ENCODE results near the gene RXRA.

RXRA gene

GRCh38 chr9:134369416-134370212, 43.4 kb downstream of the RXRA start:
- H3K9me3 ChIP-seq, result no peaks in the 10 kb centered on the region
- H3K27me3 ChIP-seq, result no peaks in the 10 kb centered on the region
- no peaks in the 10 kb centered on the region for H3K36me3 ChIP-seq
- H3K27ac ChIP-seq, result peak overlapping the region; percentile 99
- no peak overlapping the region for H3K4me3 ChIP-seq (ENCODE audit: low read depth in 1 of 2, low read length in 1 of 2)
- peaks cover 96 to 98% of the 10 kb centered on the region in 2 experiments for H3K4me1 ChIP-seq (ENCODE audit: control insufficient read depth in 1 of 2, insufficient read depth in 1 of 2, low read depth in 1 of 2, low read length in 1 of 2)
- no peak for TF ChIP-seq CTCF (IDR thresholded peaks at IDR 0.05)

GRCh38 chr9:134370213-134370492, 43.9 kb downstream of the RXRA start:
- Histone ChIP-seq H3K9me3 (no peaks in the 10 kb centered on the region), H3K36me3 (no peaks in the 10 kb centered on the region), H3K27ac (peak overlapping the region; percentile 99), H3K4me3 (ENCODE audit: low read depth in 1 of 2, low read length in 1 of 2) (no peak overlapping the region), H3K4me1 (ENCODE audit: control insufficient read depth in 1 of 2, insufficient read depth in 1 of 2, low read depth in 1 of 2, low read length in 1 of 2) (peaks cover 96 to 98% of the 10 kb centered on the region in 2 experiments), H3K27me3 (no peaks in the 10 kb centered on the region)
- no peak for TF ChIP-seq CTCF (IDR thresholded peaks at IDR 0.05)

GRCh38 chr9:134370638-134371037, 44.4 kb downstream of the RXRA start:
- Histone ChIP-seq H3K9me3 (no peaks in the 10 kb centered on the region), H3K36me3 (no peaks in the 10 kb centered on the region), H3K4me1 (ENCODE audit: control insufficient read depth in 1 of 2, insufficient read depth in 1 of 2, low read depth in 1 of 2, low read length in 1 of 2) (peaks cover 96 to 98% of the 10 kb centered on the region in 2 experiments), H3K27ac (peak overlapping the region; percentile 99), H3K4me3 (ENCODE audit: low read depth in 1 of 2, low read length in 1 of 2) (peak overlapping the region; percentile 28 to 56), H3K27me3 (no peaks in the 10 kb centered on the region)
- no peak for TF ChIP-seq CTCF (IDR thresholded peaks at IDR 0.05)

GRCh38 chr9:134371731-134372130, 45.5 kb downstream of the RXRA start:
- H3K27ac ChIP-seq, result peak overlapping the region; percentile 99
- H3K27me3 ChIP-seq, result no peaks in the 10 kb centered on the region
- H3K4me3 ChIP-seq (ENCODE audit: low read depth in 1 of 2, low read length in 1 of 2), result peak overlapping the region; percentile 53 to 56
- no peaks in the 10 kb centered on the region for H3K36me3 ChIP-seq
- TF ChIP-seq CTCF (IDR thresholded peaks at IDR 0.05), result peak; percentile 44
- H3K4me1 ChIP-seq (ENCODE audit: control insufficient read depth in 1 of 2, insufficient read depth in 1 of 2, low read depth in 1 of 2, low read length in 1 of 2), result peaks cover 96% of the 10 kb centered on the region in 2 experiments
- no peaks in the 10 kb centered on the region for H3K9me3 ChIP-seq

- TF ChIP-seq CTCF (IDR thresholded peaks at IDR 0.05), result peak; percentile 7
- Histone ChIP-seq H3K9me3 (no peaks in the 10 kb centered on the region), H3K4me3 (ENCODE audit: low read depth in 1 of 2, low read length in 1 of 2) (peak overlapping the region; percentile 53 to 56), H3K4me1 (ENCODE audit: control insufficient read depth in 1 of 2, insufficient read depth in 1 of 2, low read depth in 1 of 2, low read length in 1 of 2) (peaks cover 96% of the 10 kb centered on the region in 2 experiments), H3K27ac (peak overlapping the region; percentile 99), H3K36me3 (no peaks in the 10 kb centered on the region), H3K27me3 (no peaks in the 10 kb centered on the region)
Measured at GRCh38 chr9:134372581-134373267, 46.5 kb downstream of the RXRA start.
